CD4-positive, alpha-beta T cell treated with Interleukin-6 for 4 hours (primary cell): Measurements from ENCODE around the gene GRIP1.
A peak's percentile ranks its signal among the peaks of the same experiment; 100 is the strongest.

ENCODE experiments used
- DNase-seq: peaks from one replicate; pipeline ENCODE4 v3.0.0-alpha.2; 2020; ENCODE audit warnings: mixed read lengths

Gene GRIP1

GRCh38 chr12:66430106-66430505, 248.8 kb downstream of the GRIP1 start:
- DNase-seq = no peak

- DNase-seq = no peak
Measured at GRCh38 chr12:66428870-66429269, 250.0 kb downstream of the GRIP1 start.

- no peak for DNase-seq
Measured at GRCh38 chr12:66428261-66428660, 250.6 kb downstream of the GRIP1 start.

DNA sequence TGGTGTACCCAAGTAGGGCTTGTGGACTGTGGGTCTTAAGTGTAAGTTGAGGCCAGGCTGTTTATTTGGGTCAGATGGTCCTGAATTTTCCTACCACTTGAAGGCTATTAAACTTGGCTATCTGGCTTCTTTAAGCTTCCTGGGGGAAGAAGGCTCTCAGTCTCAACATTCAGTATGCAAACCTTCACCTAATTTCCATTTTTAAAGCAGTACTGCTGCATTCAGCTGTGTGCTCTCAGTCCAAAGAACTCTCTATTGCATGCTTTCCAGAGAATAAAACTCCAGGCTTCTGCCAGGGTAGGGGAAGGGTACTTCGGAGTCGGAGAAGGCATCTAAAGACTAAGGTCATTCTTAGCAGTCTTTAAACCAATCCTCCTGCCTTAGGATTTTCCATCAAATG, 252.2 kb downstream of the GRIP1 start:
- no peak for DNase-seq

GRCh38 chr12:66423266-66423665, 255.6 kb downstream of the GRIP1 start:
- no peak for DNase-seq

- DNase-seq = no peak
Measured at GRCh38 chr12:66418908-66419307, 260.0 kb downstream of the GRIP1 start.

DNA sequence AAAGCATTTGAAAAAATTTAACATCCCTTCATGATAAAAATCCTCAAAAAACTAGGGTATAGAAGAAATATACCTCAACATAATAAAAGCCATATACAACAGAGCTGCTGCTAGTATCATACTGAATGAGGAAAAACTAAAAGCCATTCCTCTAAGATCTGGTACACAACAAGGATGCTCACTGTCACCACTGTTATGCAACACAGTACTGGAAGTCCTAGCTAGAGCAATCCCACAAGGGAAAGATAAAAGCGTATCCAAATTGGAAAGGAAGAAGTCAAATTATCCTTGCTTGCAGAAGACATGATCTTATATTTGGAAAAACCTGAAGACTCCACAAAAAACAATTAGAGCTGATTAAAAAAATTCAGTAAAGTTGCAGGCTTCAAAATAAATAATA, 261.7 kb downstream of the GRIP1 start:
- DNase-seq = no peak

DNA sequence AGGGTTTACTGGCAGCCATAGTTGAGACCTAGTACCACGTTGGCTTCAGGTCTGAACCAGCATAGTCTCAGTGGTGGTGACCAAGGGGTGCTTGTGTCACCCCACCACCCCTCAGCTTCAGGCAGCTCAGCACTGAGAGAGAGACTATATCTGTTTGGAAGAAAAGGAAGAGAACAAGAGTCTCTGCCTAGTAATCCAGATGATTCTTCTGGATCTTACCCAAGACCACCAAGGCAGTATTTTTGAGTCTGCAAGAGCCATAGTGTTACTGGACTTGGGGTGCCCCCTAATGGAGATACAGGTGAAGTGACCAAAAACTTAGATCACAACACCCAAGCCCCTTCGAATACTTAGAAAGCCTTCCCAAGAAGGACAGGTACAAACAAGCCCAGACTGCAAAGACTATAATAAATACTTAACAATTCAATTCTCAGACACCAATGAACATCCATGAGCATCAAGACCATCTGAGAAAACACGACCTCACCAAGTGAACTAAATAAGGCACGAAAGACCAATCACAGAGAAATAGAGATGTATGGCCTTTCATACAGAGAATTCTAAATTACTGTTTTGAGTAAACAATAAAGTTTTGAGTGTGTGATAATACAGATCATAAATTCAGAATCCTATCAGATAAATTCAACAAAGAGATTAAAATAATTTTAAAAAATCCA, 269.5 kb downstream of the GRIP1 start:
- DNase-seq = peak; percentile 57

DNA sequence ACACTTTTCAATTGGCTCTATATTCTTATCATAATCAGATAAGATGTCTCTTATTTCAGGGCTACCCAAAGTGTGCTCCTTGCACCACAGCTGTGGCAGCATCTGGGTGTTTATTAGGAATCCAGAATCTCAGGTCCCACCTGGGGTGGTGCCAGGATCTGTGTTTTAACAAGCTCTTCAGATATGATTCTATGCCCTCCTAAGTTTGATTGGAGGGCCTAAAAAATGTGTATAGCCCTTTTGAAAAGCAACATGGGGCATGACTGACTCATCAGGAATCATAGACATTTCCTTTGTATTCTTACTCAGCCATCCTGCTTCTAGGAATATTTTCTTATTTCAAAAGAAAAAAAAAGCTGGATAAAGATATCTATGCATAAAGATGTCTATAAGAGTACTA, 273.5 kb downstream of the GRIP1 start:
- no peak for DNase-seq

GRCh38 chr12:66403746-66404145, 275.1 kb downstream of the GRIP1 start:
- no peak for DNase-seq

DNA sequence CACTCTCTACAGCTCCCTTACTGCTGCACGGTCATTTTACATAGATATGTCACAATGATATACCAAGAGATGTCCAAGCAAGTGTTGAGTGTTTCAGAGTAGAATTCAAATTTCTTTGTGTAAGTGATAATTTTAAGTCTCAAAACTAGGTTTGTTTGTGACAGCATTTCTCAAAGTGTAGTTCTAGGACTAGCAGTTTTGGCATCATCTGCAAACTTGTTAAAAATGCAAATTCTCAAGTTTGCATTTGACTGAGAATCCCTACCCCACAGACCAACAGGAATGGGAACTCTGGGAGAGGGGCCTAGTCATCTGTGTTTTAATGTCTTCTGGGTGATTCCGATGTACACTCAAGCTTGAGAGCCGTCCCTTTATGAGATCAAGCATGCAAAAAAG, 279.0 kb downstream of the GRIP1 start:
- DNase-seq = no peak

- DNase-seq = no peak
Measured at GRCh38 chr12:66398931-66399910, 279.7 kb downstream of the GRIP1 start.

DNA sequence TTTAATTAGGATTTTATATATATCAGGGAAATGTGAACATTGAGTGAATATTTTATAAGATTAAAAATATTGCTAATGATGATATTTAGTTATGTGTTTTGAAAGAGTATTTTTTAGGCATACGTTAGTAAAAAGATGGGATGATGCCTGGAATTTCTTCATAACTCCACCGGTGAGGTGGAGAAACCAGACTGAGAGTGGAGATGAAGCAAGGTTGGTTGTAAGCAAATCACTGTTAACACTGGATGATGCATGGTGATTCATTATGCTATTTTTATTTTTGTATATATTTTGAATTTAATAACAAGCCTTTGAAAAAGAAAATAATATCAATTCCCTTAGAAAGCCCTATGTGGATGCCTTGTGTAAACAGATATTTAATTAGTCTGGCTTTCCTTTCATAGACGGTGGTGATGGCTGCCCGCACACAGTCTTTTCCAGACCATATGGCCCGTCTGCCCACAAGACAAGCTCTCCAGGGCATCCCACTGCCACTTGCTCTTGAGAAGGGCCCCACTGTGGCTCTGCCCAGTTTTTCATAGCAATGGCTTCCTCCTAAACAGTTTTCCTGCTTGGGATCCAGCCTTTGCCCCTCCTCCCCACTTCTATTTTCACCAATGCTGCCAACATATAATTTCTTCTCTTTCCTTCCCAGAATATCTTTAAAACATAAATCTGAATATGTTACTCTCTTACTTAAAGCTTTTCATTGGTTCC, 281.1 kb downstream of the GRIP1 start:
- DNase-seq = no peak

DNA sequence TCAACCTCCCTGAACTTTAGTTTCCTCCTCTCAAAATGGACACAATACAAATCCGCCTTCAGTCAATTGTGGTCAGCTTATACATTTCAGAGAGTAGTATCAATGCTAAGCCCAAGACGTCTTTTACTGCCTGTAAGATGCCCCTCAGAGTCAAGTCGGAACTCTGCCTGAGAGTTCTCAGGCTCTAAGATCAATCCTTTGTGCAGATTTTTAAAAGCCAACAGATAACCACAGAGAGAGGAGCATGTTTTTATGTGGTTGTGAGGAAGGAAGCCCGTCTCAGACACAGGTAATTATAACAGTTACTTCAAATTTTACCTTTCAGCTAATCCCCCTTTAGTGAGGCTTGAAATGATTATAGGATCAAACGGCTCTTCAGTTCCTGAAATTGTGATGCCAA, 285.0 kb downstream of the GRIP1 start:
- DNase-seq = peak; percentile 5

DNA sequence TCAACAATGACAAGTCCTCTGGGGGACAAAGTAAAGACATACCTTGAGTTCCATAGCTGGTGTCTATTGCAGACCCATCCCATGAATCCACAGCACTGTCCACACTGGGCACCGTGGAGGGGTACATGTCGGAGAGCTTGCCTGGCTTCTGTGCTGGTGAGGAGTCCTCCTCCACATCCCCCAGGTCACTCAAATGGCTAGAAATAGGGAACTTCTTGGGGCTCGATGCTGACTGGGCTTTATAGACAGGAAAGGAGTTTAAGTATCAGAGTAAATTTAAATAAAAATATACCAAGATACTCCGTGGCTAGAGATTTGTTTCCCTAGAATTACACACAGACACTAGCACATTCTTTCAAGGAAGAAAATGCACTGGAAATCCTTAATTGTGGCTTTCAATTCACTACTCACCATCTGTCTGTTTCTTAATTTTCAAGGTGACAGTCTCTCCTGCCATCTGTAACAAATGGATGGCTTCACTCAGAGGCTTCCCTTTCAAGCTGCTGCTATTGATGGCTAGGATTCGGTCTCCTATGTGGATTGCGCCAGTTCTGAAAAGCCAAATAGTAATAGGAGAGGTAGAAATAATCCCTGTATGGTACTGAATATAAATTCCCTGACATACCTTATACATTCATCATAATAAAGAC, 286.5 kb downstream of the GRIP1 start:
- DNase-seq = no peak

GRCh38 chr12:66388517-66388916, 290.4 kb downstream of the GRIP1 start:
- DNase-seq = no peak

DNA sequence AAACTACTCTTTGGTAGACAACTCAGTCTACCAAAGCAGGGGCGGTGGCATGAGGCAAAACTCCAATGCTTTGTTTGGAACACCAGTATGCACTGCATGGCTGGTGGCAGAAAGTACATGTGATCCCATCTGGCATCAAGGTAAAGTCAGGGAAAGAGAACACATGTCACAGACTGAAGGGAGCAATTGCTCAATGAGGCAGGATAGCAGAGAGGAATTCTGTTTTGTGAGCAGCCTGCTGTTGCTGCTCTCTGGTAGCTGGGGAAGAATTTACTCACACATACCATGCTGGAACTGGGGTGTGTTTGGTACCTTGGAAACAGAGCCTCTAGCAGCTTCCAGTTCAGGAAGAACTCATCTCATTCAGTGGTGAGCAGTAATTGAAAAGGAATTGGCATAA, 291.8 kb downstream of the GRIP1 start:
- DNase-seq = no peak

GRCh38 chr12:66380769-66381535, 297.9 kb downstream of the GRIP1 start:
- DNase-seq = no peak

GRCh38 chr12:66379616-66380015, 299.3 kb downstream of the GRIP1 start:
- DNase-seq = no peak

GRCh38 chr12:66375560-66375959, 303.3 kb downstream of the GRIP1 start:
- no peak for DNase-seq

DNA sequence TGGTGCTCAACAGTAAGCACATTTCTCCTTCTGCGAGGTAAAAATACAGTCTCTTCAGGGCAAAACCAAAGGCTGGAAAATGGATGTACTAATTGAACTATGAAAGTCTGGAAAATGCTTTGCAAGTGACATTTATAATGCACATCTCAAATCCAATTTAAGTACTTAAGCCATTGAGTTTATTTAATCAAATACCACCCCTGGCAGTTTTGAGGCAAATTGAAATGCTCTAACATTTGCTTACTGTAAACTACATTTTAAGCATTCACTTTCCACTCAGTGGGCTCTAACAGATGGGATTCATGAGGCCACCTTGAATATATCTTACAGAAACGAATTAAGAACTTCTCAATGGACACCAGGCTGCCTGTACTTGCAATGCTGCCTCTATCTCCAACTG, 306.9 kb downstream of the GRIP1 start:
- DNase-seq = no peak

- DNase-seq = no peak
Measured at GRCh38 chr12:66367015-66367667, 311.7 kb downstream of the GRIP1 start.
